Stimulated activated effector memory CD8-positive, alpha-beta T cell treated with anti-CD3 and anti-CD28 coated beads, Interleukin-12 subunit alpha, Interleukin-12 subunit beta, amount 100 ng/mL, for 72 hours (primary cell): ENCODE measurements around the gene LEMD1.

ENCODE experiments used
- ATAC-seq: fragments of 150-1000 bp; cut with Tn5 transposase; 2 replicates; pipeline ENCODE4 v1.10.0; 2021
- DNase-seq, 2 donors: peaks; one replicate each; pipeline ENCODE4 v3.0.0; 2021 to 2022; ENCODE audit warnings: low spot score in 2 of 2
- H3K27ac Mint-ChIP-seq: one replicate; pipeline ENCODE4 v1.8.0; 2022; ENCODE audit warnings: mild to moderate bottlenecking, mixed read lengths
- H3K36me3 Mint-ChIP-seq: one replicate; pipeline ENCODE4 v1.8.0; 2022; ENCODE audit warnings: mild to moderate bottlenecking, mixed read lengths
- H3K4me1 Mint-ChIP-seq: one replicate; pipeline ENCODE4 v1.8.0; 2022; ENCODE audit warnings: mixed read lengths
- H3K4me3 Mint-ChIP-seq: one replicate; pipeline ENCODE4 v1.8.0; 2022; ENCODE audit warnings: mild to moderate bottlenecking, mixed read lengths
- H3K9me3 Mint-ChIP-seq: one replicate; pipeline ENCODE4 v1.8.0; 2022; ENCODE audit warnings: mixed read lengths

LEMD1 gene

GRCh38 chr1:205348554-205349487 is 73.0 kb downstream of the LEMD1 start:
- no peak overlapping the region for H3K27ac Mint-ChIP-seq
- H3K36me3 Mint-ChIP-seq, result no peaks in the 10 kb centered on the region
- DNase-seq (no peak), ATAC-seq (no peak)
- H3K4me3 Mint-ChIP-seq, result no peak overlapping the region
- H3K4me1 Mint-ChIP-seq, result peaks cover 5% of the 10 kb centered on the region
- no peaks in the 10 kb centered on the region for H3K9me3 Mint-ChIP-seq

- H3K4me3 Mint-ChIP-seq, result no peak overlapping the region
- no peak for DNase-seq
These were observed 74.8 kb downstream of the LEMD1 start for GRCh38 chr1:205346956-205347574.

GRCh38 chr1:205345761-205346160 is 76.1 kb downstream of the LEMD1 start:
- no peak overlapping the region for H3K4me3 Mint-ChIP-seq
- DNase-seq (no peak), ATAC-seq (no peak)
- H3K36me3 Mint-ChIP-seq, result no peaks in the 10 kb centered on the region
- peaks cover 5% of the 10 kb centered on the region for H3K4me1 Mint-ChIP-seq
- no peak overlapping the region for H3K27ac Mint-ChIP-seq
- no peaks in the 10 kb centered on the region for H3K9me3 Mint-ChIP-seq

More at GRCh38 chr1:205346956-205347574, 74.8 kb downstream of the LEMD1 start:
- peaks cover 5% of the 10 kb centered on the region for H3K4me1 Mint-ChIP-seq
- no peak for ATAC-seq
- no peaks in the 10 kb centered on the region for H3K36me3 Mint-ChIP-seq
- no peaks in the 10 kb centered on the region for H3K9me3 Mint-ChIP-seq
- H3K27ac Mint-ChIP-seq, result no peak overlapping the region

GRCh38 chr1:205344066-205344928 is 77.6 kb downstream of the LEMD1 start:
- peak overlapping the region; percentile 59 for H3K4me3 Mint-ChIP-seq
- ATAC-seq, result peak; percentile 58
- no peak overlapping the region for H3K27ac Mint-ChIP-seq

GRCh38 chr1:205343431-205344065 is 78.3 kb downstream of the LEMD1 start:
- no peak overlapping the region for H3K27ac Mint-ChIP-seq
- no peaks in the 10 kb centered on the region for H3K36me3 Mint-ChIP-seq
- no peaks in the 10 kb centered on the region for H3K9me3 Mint-ChIP-seq
- peaks cover 13% of the 10 kb centered on the region for H3K4me1 Mint-ChIP-seq
- DNase-seq (no peak), ATAC-seq (peak; percentile 26)
- H3K4me3 Mint-ChIP-seq, result peak overlapping the region; percentile 59

More at GRCh38 chr1:205344066-205344928, 77.6 kb downstream of the LEMD1 start:
- Mint-ChIP-seq H3K4me1 (peaks cover 10% of the 10 kb centered on the region), H3K36me3 (no peaks in the 10 kb centered on the region), H3K9me3 (no peaks in the 10 kb centered on the region)
- no peak for DNase-seq

GRCh38 chr1:205342986-205343385 is 78.9 kb downstream of the LEMD1 start:
- ATAC-seq (no peak), DNase-seq (no peak)
- Mint-ChIP-seq H3K9me3 (no peaks in the 10 kb centered on the region), H3K4me1 (peaks cover 13% of the 10 kb centered on the region), H3K4me3 (peak overlapping the region; percentile 16), H3K27ac (peak overlapping the region; percentile 9), H3K36me3 (no peaks in the 10 kb centered on the region)

GRCh38 chr1:205340676-205341075 is 81.2 kb downstream of the LEMD1 start:
- no peak for DNase-seq
- no peak overlapping the region for H3K27ac Mint-ChIP-seq
- no peak overlapping the region for H3K4me3 Mint-ChIP-seq
- no peaks in the 10 kb centered on the region for H3K36me3 Mint-ChIP-seq
- H3K9me3 Mint-ChIP-seq, result no peaks in the 10 kb centered on the region
- no peak for ATAC-seq
- peaks cover 13% of the 10 kb centered on the region for H3K4me1 Mint-ChIP-seq

GRCh38 chr1:205339717-205340116 is 82.1 kb downstream of the LEMD1 start:
- no peaks in the 10 kb centered on the region for H3K9me3 Mint-ChIP-seq
- H3K36me3 Mint-ChIP-seq, result no peaks in the 10 kb centered on the region
- DNase-seq (peak in 1 of 2 donors; percentile 70), ATAC-seq (peak; percentile 89)
- H3K4me3 Mint-ChIP-seq, result no peak overlapping the region
- H3K4me1 Mint-ChIP-seq, result peaks cover 13% of the 10 kb centered on the region
- H3K27ac Mint-ChIP-seq, result no peak overlapping the region

GRCh38 chr1:205339197-205339702 is 82.6 kb downstream of the LEMD1 start:
- Mint-ChIP-seq H3K27ac (no peak overlapping the region), H3K4me1 (peaks cover 10% of the 10 kb centered on the region), H3K36me3 (no peaks in the 10 kb centered on the region), H3K9me3 (no peaks in the 10 kb centered on the region), H3K4me3 (no peak overlapping the region)
- no peak for DNase-seq
- peak; percentile 29 for ATAC-seq

- DNase-seq, result no peak
- H3K27ac Mint-ChIP-seq, result no peak overlapping the region
- ATAC-seq, result no peak
- H3K4me3 Mint-ChIP-seq, result no peak overlapping the region
- no peaks in the 10 kb centered on the region for H3K9me3 Mint-ChIP-seq
- H3K4me1 Mint-ChIP-seq, result peaks cover 8% of the 10 kb centered on the region
- no peaks in the 10 kb centered on the region for H3K36me3 Mint-ChIP-seq
These were observed 83.8 kb downstream of the LEMD1 start for GRCh38 chr1:205338011-205338410.

- Mint-ChIP-seq H3K27ac (no peak overlapping the region), H3K36me3 (no peaks in the 10 kb centered on the region), H3K9me3 (no peaks in the 10 kb centered on the region), H3K4me1 (peaks cover 8% of the 10 kb centered on the region), H3K4me3 (no peak overlapping the region)
- no peak for DNase-seq
- no peak for ATAC-seq
These were observed 84.4 kb downstream of the LEMD1 start for GRCh38 chr1:205337481-205337880.

- H3K9me3 Mint-ChIP-seq, result no peaks in the 10 kb centered on the region
- H3K36me3 Mint-ChIP-seq, result no peaks in the 10 kb centered on the region
- ATAC-seq (peak; percentile 69), DNase-seq (peak; percentile 75 to 87)
- no peak overlapping the region for H3K4me3 Mint-ChIP-seq
- no peak overlapping the region for H3K27ac Mint-ChIP-seq
- H3K4me1 Mint-ChIP-seq, result peaks cover 10% of the 10 kb centered on the region
These were observed 86.2 kb downstream of the LEMD1 start for GRCh38 chr1:205335692-205336091.

GRCh38 chr1:205332015-205332791 is 89.7 kb downstream of the LEMD1 start:
- DNase-seq (no peak), ATAC-seq (no peak)
- H3K4me1 Mint-ChIP-seq, result peaks cover 7% of the 10 kb centered on the region
- no peaks in the 10 kb centered on the region for H3K36me3 Mint-ChIP-seq
- no peak overlapping the region for H3K27ac Mint-ChIP-seq
- H3K4me3 Mint-ChIP-seq, result no peak overlapping the region
- no peaks in the 10 kb centered on the region for H3K9me3 Mint-ChIP-seq
